ENCODE data around the gene SLC2A1. TPM values are rescaled to one million over a fixed set of nuclear protein-coding genes. Genes with fewer than 3 reads are reported as not detected.
A peak's percentile ranks its signal among the peaks of the same experiment; 100 is the strongest.

Gene SLC2A1
- total RNA-seq, 1 donor from 2014 or later: 1,905 TPM

DNA sequence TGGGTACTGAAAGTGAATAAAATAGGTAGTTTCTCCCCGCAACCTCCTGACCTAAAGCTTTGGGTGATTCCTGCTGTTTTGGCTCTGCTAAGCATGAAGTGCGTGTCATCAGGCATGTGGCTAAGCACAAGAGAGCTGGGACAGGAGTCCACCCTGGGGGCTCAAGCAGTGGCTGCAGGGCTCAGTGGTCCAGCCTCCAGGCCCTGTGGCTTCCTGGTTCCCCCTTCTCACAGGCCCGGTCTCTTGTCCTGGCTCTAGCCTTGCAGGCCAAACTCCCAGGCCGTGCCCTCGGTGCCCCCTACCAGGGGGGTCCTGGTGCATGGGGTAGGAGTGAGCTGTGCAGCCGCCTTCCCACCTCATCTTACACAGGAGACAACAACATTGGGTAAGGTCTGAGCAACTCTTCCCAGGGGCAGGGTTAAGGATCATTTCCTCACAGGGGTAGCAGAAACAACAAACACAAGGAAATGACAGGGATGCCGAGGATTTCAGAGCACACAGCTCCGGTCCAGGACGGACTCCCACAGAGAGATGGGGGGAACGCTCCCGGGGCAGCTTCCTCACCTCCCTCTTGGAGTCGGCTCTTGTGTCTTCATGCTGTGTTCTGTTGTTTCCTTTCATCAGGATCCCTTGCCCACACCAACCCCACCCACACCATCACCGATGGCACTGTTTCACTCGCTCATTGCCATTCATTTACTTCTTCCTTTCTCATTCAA lies 19.8 kb upstream of the SLC2A1 start:
- FAIRE-seq (no peak), DNase-seq (ENCODE audit: low read depth) (no peak)
- TF ChIP-seq, protein P1, sequence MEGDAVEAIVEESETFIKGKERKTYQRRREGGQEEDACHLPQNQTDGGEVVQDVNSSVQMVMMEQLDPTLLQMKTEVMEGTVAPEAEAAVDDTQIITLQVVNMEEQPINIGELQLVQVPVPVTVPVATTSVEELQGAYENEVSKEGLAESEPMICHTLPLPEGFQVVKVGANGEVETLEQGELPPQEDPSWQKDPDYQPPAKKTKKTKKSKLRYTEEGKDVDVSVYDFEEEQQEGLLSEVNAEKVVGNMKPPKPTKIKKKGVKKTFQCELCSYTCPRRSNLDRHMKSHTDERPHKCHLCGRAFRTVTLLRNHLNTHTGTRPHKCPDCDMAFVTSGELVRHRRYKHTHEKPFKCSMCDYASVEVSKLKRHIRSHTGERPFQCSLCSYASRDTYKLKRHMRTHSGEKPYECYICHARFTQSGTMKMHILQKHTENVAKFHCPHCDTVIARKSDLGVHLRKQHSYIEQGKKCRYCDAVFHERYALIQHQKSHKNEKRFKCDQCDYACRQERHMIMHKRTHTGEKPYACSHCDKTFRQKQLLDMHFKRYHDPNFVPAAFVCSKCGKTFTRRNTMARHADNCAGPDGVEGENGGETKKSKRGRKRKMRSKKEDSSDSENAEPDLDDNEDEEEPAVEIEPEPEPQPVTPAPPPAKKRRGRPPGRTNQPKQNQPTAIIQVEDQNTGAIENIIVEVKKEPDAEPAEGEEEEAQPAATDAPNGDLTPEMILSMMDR (IDR thresholded peaks at IDR 0.05; ENCODE audit: insufficient read depth, low read length, severe bottlenecking): no peak
- no peaks in the 10 kb centered on the region for H3K27me3 ChIP-seq (ENCODE audit: control insufficient read depth, insufficient read depth, low read length)
- H3K4me3 ChIP-seq (ENCODE audit: low read depth, low read length): no peak overlapping the region
- H3K36me3 ChIP-seq (ENCODE audit: control insufficient read depth, insufficient read depth, low read length): peaks cover 15% of the 10 kb centered on the region

DNA sequence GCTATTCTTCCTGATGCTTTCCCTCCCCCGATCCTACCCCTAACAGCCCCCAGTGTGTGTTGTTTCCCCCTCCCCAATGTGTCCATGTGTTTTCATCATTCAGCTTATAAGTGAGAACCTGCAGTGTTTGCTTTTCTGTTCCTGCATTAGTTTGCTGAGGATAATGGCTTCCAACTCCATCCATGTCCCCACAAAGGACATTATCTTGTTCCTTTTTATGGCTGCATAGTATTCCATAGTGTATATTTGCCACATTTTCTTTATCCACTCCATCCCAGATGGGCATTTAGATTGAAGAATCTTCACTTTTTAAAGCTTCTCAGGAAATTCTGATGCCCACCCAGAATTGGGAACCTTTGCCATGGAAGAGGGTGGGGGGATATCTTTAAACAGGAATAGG lies 19.0 kb upstream of the SLC2A1 start:
- H3K4me3 ChIP-seq (ENCODE audit: low read depth, low read length): no peak overlapping the region
- no peak for DNase-seq (ENCODE audit: low read depth)
- TF ChIP-seq, protein P1 (IDR thresholded peaks at IDR 0.05; ENCODE audit: insufficient read depth, low read length, severe bottlenecking): no peak
- H3K36me3 ChIP-seq (ENCODE audit: control insufficient read depth, insufficient read depth, low read length): peaks cover 15% of the 10 kb centered on the region
- no peaks in the 10 kb centered on the region for H3K27me3 ChIP-seq (ENCODE audit: control insufficient read depth, insufficient read depth, low read length)
- FAIRE-seq: no peak

DNA sequence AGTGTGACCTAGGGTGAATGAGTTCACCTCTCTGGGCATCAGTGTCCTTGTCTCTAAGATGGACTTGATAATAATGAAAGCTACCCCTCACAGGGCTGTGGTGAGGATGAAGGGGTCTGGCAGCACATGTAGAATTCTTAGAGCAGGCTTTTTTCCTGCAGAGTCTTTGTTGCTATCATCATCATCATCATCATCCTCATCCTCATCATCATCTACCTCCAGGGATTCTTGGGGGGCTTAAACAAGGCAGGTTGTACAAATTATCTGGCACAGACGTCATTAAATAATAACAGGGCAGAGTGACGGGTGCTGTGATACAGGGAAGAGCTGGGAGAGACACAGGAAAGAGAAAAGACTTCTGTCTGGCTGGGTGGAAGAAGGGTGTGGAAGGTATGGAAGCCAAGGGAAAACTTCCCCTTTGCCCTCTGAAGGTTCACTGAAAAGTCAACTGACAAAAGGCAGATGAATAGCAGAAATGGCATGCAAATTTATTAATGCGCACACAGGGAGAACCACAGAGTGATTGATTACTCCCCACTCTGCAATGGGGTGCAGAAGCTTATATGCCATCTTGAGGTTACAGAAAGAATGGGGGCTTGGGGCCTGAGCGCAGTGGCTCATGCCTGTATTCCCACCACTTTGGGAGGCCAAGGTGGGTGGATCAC lies 17.0 kb upstream of the SLC2A1 start:
- H3K36me3 ChIP-seq (ENCODE audit: control insufficient read depth, insufficient read depth, low read length): peaks cover 17% of the 10 kb centered on the region
- no peak overlapping the region for H3K4me3 ChIP-seq (ENCODE audit: low read depth, low read length)
- H3K27me3 ChIP-seq (ENCODE audit: control insufficient read depth, insufficient read depth, low read length): no peaks in the 10 kb centered on the region
- peak; percentile 47 for FAIRE-seq
- TF ChIP-seq, protein P1 (IDR thresholded peaks at IDR 0.05; ENCODE audit: insufficient read depth, low read length, severe bottlenecking): no peak
- no peak for DNase-seq (ENCODE audit: low read depth)

DNA sequence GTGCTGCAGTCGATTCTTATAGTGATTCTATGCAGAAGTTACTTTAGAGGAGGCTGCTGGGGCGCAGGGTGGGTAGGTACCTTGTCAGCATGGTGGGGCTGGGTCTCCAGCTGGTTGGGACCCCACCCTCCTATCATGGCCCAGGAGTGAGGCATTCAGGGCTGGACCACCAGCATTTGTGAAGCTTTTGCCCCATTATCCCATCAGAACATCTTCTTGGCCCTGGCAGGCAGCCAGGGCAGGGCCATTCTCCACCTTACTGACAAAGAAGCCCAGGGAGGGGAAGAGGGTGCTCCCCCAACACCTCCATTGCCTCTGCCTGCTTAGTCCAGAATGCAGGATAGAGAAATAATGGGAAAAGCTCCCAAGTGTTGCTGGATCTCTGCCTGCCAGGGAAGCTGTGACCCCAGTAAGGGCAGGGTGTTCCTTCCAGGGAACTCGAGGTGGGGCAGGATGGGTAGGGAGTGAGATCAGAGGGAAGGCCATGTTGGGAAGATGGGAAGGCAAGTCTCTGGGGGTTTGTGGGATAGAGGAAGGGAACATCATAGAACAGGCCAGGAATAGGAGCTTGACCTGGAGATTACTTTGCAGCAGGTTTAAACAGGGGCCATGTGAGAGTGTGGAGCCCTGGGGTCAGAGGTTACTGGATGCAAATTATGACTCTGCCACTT lies 16.2 kb upstream of the SLC2A1 start:
- DNase-seq (ENCODE audit: low read depth) (no peak), FAIRE-seq (no peak)
- no peaks in the 10 kb centered on the region for H3K27me3 ChIP-seq (ENCODE audit: control insufficient read depth, insufficient read depth, low read length)

DNA sequence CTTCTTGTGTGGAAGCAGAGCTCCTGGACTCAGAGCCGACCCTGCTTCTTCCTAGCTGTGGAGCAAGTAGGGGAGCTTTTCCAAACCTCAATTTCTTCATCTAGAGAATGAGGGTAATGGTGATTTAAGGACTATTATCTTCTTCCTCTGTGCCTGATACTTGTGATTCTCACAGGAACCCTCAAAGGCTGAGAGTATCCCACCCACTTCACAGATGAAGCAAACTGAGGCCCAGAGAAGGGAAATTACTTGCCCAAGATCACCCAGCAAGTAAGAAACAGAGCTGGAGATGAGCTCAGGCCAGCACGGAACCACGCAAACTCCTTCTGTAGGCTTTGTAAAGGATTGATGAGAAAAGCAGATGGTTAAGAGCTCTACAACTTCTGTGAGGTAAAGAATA lies 15.1 kb upstream of the SLC2A1 start:
- Histone ChIP-seq H3K4me3 (ENCODE audit: low read depth, low read length) (no peak overlapping the region), H3K27me3 (ENCODE audit: control insufficient read depth, insufficient read depth, low read length) (no peaks in the 10 kb centered on the region), H3K36me3 (ENCODE audit: control insufficient read depth, insufficient read depth, low read length) (peaks cover 16% of the 10 kb centered on the region)
- FAIRE-seq: no peak
- TF ChIP-seq, protein P1 (IDR thresholded peaks at IDR 0.05; ENCODE audit: insufficient read depth, low read length, severe bottlenecking): no peak
- DNase-seq (ENCODE audit: low read depth): no peak

More for the DNA sequence above, 16.2 kb upstream of the SLC2A1 start:
- TF ChIP-seq, protein P1 (IDR thresholded peaks at IDR 0.05; ENCODE audit: insufficient read depth, low read length, severe bottlenecking): no peak
- Histone ChIP-seq H3K4me3 (ENCODE audit: low read depth, low read length) (no peak overlapping the region), H3K36me3 (ENCODE audit: control insufficient read depth, insufficient read depth, low read length) (peaks cover 17% of the 10 kb centered on the region)
